KMS-11 (cell line): ENCODE measurements around the gene TANC1.

Experiments used
- H2AFZ ChIP-seq: fragments of 200-600 bp; sonication (generic); 2 replicates; pipeline ENCODE4 v1.6.1; 2016; ENCODE audit warnings: antibody characterized with exemption, mixed run types, low read depth
- H3K27ac ChIP-seq: fragments of 200-600 bp; sonication (generic); 2 replicates; pipeline ENCODE4 v1.6.1; 2016; ENCODE audit warnings: mild to moderate bottlenecking, mixed run types
- H3K27me3 ChIP-seq: fragments of 200-600 bp; sonication (generic); 2 replicates; pipeline ENCODE4 v1.6.1; 2017; ENCODE audit warnings: mild to moderate bottlenecking, low read depth, mixed run types, moderate library complexity; ENCODE audit not compliant: insufficient read depth
- H3K36me3 ChIP-seq: fragments of 200-600 bp; sonication (generic); 2 replicates; pipeline ENCODE4 v1.6.1; 2017; ENCODE audit warnings: mild to moderate bottlenecking, mixed run types; ENCODE audit not compliant: insufficient read depth
- H3K4me1 ChIP-seq: fragments of 200-600 bp; sonication (generic); 2 replicates; pipeline ENCODE4 v1.6.1; 2016; ENCODE audit warnings: mild to moderate bottlenecking, low read depth, mixed run types; ENCODE audit not compliant: poor library complexity, severe bottlenecking
- H3K4me2 ChIP-seq: fragments of 200-600 bp; sonication (generic); 2 replicates; pipeline ENCODE4 v1.7.0; 2016; ENCODE audit warnings: mild to moderate bottlenecking, mixed run types
- H3K4me3 ChIP-seq: fragments of 200-600 bp; sonication (generic); IDR thresholded peaks from 2 replicates; pipeline ENCODE4 v1.6.1; 2017; ENCODE audit warnings: low read depth, low read length, mixed read lengths; ENCODE audit not compliant: insufficient read depth
- H3K79me2 ChIP-seq: fragments of 200-600 bp; sonication (generic); 2 replicates; pipeline ENCODE4 v1.6.1; 2016; ENCODE audit warnings: low read depth, mixed run types; ENCODE audit not compliant: insufficient read depth
- H3K9ac ChIP-seq: fragments of 200-600 bp; sonication (generic); 2 replicates; pipeline ENCODE4 v1.6.1; 2016; ENCODE audit warnings: mild to moderate bottlenecking, mixed run types
- H4K20me1 ChIP-seq: fragments of 200-600 bp; sonication (generic); 2 replicates; pipeline ENCODE4 v1.6.1; 2016; ENCODE audit warnings: mild to moderate bottlenecking, mixed run types; ENCODE audit not compliant: insufficient read depth
- TF ChIP-seq, protein P1 (sequence below): fragments of 200-600 bp; sonication (generic); conservative IDR thresholded peaks from 2 replicates; pipeline ENCODE4 v1.6.1; 2017; ENCODE audit warnings: low read depth, mild to moderate bottlenecking, antibody characterized with exemption, low read length, moderate library complexity, mixed read lengths

Gene TANC1

DNA sequence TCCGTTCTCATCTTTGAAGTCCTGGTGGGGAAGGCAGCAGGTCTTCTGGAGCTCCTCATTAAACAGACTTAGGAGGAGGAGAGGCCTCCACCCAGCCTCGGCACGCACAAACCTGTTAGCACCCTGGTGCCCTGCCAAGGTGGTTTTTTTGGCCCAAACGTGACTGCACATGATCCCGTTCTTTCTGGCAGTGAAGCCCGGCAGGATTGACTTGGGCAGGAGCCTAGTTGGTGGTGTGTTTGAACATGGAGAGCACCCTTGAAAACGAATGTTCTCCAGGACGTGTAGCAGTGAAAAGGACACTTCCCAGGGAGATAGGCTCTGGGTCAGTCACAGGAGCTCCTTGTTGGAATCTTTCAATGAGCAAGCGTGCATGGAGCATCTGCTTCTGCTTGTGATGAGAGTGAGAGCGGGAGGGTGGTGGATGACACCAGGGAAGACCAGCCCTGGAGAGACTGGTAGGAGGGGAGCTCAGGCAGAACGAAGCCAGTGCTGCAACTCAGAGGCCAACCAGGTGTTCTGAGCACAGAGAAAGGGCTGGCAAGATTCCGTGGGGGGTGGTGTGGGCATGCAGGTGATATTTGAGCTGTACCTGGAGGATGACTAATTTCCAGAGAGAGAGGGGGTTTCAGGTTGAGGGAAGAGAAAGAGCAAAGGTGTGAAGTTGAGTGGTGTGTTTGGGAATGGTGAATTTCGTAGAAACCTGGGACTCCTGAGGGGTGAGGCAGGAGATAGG lies 73.8 kb downstream of the TANC1 start:
- TF ChIP-seq, protein P1, sequence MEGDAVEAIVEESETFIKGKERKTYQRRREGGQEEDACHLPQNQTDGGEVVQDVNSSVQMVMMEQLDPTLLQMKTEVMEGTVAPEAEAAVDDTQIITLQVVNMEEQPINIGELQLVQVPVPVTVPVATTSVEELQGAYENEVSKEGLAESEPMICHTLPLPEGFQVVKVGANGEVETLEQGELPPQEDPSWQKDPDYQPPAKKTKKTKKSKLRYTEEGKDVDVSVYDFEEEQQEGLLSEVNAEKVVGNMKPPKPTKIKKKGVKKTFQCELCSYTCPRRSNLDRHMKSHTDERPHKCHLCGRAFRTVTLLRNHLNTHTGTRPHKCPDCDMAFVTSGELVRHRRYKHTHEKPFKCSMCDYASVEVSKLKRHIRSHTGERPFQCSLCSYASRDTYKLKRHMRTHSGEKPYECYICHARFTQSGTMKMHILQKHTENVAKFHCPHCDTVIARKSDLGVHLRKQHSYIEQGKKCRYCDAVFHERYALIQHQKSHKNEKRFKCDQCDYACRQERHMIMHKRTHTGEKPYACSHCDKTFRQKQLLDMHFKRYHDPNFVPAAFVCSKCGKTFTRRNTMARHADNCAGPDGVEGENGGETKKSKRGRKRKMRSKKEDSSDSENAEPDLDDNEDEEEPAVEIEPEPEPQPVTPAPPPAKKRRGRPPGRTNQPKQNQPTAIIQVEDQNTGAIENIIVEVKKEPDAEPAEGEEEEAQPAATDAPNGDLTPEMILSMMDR = no peak
- Histone ChIP-seq H3K27me3 (no peaks in the 10 kb centered on the region), H3K4me3 (no peak overlapping the region), H3K27ac (no peak overlapping the region), H2AFZ (no peak overlapping the region), H3K4me2 (no peak overlapping the region), H3K79me2 (peaks cover 20% of the 10 kb centered on the region; the same call in 1 of the 2 replicates), H3K4me1 (peaks cover 26% of the 10 kb centered on the region), H4K20me1 (peaks cover 12% of the 10 kb centered on the region; the same call in 1 of the 2 replicates), H3K36me3 (no peaks in the 10 kb centered on the region), H3K9ac (no peak overlapping the region)

DNA sequence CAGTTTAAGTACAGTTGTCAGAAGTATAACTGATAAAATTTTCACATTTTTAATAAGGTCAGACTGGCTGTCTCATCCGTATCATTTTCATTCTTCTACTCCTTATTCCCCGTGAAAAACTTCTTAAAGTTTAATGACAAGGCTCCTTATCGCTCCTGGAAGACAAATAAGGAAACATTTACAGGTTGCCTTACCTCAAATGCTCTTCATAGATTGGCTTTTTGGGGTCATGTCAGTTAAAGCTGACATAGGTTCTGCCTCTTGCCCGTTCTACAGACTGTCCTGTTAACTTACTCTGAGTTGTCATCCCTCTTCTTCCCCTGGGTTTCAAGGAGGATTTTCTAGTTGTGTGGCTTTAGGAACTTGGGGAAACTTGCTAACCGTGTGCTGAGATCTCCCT lies 75.3 kb downstream of the TANC1 start:
- Histone ChIP-seq H3K4me1 (peaks cover 31% of the 10 kb centered on the region), H3K27me3 (no peaks in the 10 kb centered on the region), H3K9ac (no peak overlapping the region), H3K4me3 (no peak overlapping the region), H3K4me2 (no peak overlapping the region), H2AFZ (no peak overlapping the region), H3K36me3 (no peaks in the 10 kb centered on the region), H4K20me1 (peaks cover 12% of the 10 kb centered on the region; the same call in 1 of the 2 replicates), H3K27ac (no peak overlapping the region), H3K79me2 (peaks cover 13% of the 10 kb centered on the region; the same call in 1 of the 2 replicates)
- TF ChIP-seq, protein P1 = no peak

DNA sequence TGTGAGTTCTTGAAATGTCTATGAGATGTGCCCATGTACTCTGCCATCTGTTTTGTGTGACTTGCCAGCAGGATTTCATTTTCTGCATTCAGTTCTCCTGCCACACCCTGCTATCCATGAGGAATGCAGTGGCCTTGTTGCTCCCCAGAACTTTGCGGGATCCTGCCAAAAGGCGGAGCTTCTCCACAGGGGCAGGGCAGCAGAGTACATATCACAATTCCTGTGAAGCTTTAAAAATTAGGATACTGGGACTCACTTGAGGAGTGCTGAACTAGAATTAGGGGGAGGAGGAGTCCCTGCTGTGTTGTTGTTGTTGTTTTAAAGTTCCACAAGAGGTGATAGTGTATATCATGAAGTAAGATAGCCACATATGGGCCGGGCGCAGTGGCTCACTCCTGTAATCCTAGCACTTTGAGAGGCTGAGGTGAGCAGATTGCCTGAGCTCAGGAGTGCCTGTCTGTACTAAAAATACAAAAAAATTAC lies 76.4 kb downstream of the TANC1 start:
- Histone ChIP-seq H4K20me1 (peaks cover 12% of the 10 kb centered on the region; the same call in 1 of the 2 replicates), H3K27ac (no peak overlapping the region), H3K4me1 (peaks cover 32% of the 10 kb centered on the region), H3K4me2 (peak overlapping the region; percentile 61; the same call in 1 of the 2 replicates), H3K36me3 (no peaks in the 10 kb centered on the region), H3K27me3 (no peaks in the 10 kb centered on the region), H3K9ac (no peak overlapping the region), H3K79me2 (peaks cover 4% of the 10 kb centered on the region; the same call in 1 of the 2 replicates), H2AFZ (no peak overlapping the region), H3K4me3 (no peak overlapping the region)
- TF ChIP-seq, protein P1 = no peak

DNA sequence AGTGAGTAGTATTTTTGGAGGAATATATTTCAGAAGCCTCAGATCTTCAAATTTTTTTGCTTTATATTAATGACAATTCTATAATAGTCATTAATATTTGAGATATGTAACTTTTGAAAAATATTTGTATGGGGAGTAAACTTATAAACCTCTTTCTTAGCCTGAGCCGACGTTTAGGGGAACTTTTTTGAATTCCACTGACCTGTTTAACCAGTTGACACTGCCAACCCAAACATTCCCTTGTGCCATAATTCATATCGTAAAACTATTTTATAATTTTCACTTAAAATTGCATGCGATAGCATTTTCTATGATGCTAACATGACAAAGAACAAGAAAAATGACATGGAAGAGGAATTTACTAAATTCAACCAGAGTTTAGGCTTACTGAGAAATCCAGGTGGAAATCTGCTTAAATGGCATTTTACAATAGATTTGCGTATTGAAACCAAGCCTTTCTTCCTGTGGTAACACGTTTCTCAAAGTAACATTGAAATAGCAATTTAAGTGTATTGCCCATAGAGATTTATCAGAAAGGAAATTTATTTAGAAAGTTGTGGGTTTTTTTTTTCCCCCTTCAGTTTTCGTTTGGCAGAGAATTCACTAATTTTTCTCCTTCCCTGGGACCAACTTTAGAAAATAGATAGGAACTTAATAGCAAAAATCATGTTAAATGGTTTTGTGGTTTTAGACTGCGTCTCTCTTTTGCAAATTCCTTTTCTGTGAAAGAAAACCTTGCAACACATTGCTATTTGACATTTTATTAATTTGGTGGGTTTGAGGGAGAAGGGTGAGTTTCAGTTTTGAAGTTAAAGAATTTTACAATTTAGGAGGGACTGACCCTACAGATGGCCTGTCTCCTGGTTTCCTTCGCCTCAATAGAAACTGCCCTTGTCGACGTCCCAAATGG lies 77.4 kb downstream of the TANC1 start:
- Histone ChIP-seq H3K9ac (peak overlapping the region; percentile 9; the same call in 1 of the 2 replicates), H4K20me1 (peaks cover 9% of the 10 kb centered on the region; the same call in 1 of the 2 replicates), H3K4me2 (peak overlapping the region; percentile 61), H3K4me3 (no peak overlapping the region), H3K27me3 (no peaks in the 10 kb centered on the region), H2AFZ (no peak overlapping the region), H3K27ac (peak overlapping the region; percentile 20; the same call in 1 of the 2 replicates), H3K4me1 (peaks cover 42% of the 10 kb centered on the region), H3K36me3 (no peaks in the 10 kb centered on the region), H3K79me2 (peaks cover 6% of the 10 kb centered on the region; the same call in 1 of the 2 replicates)
- TF ChIP-seq, protein P1 = no peak
